Measurements from ENCODE around the gene FHIT.
"Not testable (repeated sequence)": the region's sequence is repeated elsewhere in the genome, so short reads cannot be mapped to it uniquely, and the experiment has no call there.

The FHIT gene

DNA sequence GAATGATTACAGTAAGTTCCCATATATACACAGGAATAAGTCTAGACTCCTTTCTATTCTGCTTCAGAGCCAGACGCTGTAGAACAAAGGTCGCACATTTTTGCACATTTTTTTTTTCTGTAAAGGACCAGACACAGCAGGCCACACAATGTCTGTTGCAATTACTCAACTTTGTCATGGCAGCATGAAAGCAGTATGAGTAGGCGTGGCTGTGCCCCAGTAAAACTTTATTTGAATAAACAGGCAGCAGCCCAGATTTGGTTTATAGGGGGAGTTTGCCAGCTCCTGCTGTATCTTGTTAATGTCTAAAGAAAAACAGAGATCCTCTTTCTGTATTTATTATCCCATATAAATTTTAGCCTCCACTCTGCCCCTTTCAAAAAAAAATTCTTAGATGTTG lies 708.3 kb downstream of the FHIT start:
- DNase-seq: no peak

DNA sequence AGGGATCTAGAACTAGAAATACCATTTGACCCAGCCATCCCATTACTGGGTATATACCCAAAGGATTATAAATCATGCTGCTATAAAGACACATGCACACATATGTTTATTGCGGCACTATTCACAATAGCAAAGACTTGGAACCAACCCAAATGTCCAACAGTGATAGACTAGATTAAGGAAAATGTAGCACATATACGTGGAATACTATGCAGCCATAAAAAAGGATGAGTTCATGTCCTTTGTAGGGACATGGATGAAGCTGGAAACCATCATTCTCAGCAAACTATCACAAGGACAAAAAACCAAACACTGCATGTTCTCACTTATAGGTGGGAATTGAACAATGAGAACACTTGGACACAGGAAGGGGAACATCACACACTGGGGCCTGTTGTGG lies 711.9 kb downstream of the FHIT start:
- not testable (repeated sequence) for DNase-seq

DNA sequence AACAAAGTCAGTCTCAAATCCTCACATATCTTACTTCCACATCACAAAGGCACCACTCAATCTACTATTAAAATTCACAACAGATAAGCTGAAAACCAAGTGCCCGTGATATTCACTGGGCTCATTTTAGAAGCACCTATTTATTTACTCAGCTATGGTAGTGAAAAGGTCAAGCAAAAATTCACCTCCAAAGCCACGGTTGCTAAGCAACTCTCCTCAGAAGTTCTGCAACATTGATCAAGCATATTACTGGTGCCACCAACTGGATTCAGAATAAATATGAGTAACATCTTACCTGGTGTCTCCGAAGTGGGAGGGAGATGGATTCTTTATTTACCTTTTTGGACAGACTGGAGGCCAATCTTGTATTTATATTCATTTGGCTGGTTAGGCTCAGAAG lies 714.8 kb downstream of the FHIT start:
- DNase-seq: no peak

DNA sequence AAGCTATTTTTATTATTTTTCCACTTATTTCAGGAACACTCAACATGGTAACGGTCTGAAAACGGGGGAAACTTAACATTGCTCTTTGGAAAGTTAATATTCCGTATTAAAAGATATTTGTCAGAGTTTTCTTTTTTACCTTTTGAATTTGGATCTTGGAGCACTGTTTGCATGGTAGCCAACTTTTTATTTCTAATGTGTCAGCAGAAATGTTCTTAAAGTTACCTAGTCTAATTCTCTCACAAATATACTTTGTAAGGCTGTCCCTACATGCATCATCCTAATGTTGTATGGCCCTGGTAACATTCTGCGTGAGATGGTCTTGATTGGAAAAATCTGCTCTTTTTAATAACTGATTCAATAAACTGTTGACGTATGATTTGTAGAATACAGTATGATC lies 719.5 kb downstream of the FHIT start:
- DNase-seq: no peak

DNA sequence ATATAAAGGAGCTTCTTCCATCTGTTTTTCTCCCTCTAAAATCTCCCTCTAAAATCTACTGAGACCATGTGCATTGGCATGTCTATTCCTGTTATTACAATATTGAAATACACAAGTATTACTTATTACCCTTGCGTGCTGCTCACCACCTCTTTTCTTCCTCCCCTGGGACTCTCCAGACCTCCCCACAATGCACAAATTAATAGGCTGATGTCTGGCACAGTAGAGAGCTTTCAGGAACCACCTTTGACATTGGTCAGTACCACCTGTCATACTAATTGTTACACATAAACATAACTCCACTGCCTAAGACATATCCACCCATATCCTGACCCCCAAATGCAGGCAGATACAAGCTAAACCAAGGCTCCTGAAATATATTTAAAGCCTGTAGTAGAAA lies 722.6 kb downstream of the FHIT start:
- DNase-seq: no peak

DNA sequence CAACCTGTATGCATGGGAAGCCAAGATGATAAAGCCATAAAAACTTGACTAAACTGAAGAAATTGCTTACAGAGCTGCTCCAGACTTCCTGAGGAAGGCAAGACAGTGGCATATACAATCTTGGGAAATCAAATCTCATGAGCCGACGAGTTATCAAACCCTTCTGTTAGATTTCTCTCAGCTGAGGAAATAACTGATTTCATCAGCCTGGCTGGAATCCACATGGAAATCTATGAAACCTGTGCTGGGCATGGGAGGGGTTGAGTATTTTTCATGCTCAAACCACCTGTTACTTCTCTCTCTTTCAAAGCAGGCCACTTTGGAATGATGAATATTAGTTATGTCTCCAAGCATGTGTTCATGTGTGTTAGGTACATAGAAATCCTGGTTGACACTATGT lies 727.7 kb downstream of the FHIT start:
- no peak for DNase-seq

DNA sequence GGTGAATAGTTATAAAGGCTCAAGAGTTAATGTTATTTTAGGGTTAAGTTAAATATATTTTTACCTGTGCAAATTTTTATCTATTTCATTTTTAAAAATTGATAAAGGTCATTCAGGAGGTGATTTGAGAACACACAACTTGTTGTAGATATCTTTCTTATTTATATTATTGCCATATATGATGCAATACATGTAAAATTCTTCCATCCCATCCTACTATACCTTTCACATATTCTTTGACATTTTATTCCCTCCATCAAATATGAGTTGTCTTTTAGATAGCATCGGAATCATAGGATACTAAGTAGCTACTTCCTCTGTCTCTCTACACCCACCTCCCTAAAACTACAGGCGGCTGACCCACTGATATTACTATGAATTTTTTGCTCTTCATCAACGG lies 734.1 kb downstream of the FHIT start:
- no peak for DNase-seq

DNA sequence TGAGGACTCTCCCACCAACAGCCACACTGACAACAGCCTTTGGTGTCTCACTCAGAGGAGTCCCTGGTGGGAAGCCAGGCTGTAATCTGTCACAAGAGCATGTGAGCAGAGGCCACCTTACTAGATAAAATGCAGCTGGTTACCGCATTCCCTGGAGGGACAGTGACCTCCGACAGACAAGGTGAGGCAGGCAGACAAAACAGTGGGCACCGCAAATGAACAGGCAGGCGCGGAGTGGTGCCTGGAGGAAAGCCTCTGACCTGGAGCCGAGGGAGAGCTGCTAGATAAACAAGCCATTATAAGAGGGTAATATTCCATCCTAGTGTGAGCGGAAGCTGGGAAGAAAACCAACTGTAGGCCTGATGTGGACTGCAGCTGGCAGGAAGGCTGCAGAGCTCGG lies 736.4 kb downstream of the FHIT start:
- no peak for DNase-seq

DNA sequence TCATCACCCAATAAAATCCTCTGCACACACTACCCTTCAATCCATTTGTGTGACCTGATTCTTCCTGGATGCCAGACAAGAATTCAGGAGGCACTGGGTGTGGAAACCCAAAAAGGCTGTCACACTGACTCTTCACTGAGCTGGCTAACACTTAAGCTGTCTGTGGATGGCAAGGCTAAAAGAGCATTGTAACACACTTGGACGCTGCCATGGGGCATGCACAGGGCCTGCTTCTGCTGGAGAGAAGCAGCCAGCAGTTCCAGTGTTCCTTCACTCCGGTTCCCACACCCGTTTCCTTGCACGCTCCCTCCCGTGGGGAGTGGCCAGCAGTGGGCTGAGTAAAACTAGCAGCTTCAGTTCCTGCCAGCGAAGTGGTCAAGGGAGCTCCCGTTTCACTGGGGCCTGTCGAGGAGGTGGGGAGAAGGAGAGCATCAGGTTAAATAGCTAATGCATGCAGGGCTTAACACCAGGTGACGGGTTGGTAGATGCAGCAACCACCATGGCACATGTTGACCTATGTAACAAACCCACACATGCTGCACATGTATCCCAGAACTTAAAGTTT lies 737.1 kb downstream of the FHIT start:
- no peak for DNase-seq

DNA sequence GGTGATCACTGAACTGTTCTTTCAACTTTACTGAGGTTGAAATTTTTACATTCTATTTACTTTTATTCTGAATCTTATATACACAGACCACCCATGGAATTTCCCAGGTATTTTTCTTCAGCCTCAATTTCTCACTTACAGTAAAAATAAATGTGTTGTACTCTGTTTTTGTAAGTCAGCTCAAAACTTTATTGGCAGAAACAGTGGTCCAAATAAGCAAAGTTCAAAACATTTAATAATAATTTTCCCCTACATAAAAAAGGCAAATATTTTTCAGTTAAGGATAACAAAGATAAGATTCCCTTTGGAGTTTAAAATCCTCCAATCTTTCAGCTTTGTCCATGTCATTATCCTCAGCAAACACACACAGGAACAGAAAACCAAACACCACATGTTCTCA lies 738.0 kb downstream of the FHIT start:
- no peak for DNase-seq

DNA sequence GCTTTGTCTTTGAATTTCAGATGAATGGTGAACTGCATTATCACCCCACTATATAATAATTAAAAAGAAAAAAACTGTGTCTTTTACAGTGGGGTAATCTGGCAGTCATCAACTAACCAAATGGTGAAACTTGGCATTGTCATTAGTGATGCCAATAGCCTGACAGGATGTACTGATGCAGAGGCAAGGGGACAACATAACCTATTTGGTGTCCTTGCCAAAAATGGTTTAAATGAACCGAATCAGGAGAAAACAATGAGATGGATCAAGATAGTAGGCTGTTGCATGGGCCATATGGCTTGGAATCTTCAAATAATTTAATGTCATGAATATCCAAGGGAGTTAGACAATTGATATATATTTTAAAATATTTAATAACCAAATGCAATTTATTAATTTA lies 738.7 kb downstream of the FHIT start:
- DNase-seq: no peak

DNA sequence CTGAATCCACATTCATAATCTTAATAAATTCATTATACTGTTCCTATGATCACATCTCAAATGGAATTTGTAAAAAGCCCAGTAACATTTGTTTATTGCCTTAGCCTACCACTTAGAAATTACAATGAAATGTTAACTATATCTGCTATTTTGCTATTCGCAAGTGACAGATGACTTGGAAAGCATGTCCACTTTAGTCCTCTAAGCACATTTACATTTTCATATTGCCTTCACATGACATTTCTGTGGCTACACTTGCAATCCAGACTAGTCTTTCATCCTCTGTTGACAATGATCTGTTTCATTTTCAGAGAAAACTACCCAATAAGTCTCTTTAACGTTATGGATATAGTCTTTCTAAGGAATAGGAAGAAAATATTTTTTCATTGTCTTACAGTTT lies 741.8 kb downstream of the FHIT start:
- no peak for DNase-seq

DNA sequence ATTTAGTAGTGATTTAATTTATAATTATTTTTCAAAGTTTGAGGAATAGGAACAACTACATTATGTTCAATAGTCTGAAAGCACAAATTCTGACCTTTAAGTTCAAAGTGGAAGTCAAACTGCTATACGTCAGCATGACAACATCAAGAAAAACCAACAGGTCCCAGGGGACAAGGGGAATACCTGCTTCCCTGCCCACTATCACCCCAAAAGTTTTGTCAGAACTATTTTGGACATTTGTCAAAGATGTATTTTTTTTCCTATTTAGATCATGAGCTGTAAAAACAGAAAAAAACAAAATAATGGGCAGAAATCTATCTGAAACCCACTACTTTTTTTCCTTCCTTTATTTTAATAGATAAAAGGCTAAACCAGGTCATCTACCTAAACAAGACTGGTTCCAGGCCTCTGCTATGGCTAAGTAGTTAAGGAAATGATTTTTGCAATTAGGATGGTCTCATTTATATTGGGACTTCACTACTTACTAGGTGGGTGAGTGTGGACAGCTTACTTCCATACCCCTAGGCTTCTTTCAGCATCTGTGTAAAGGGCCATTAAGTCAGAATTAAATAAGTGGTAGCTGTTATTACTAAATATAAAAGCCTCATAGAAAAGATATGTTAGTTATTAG lies 746.3 kb downstream of the FHIT start:
- no peak for DNase-seq

DNA sequence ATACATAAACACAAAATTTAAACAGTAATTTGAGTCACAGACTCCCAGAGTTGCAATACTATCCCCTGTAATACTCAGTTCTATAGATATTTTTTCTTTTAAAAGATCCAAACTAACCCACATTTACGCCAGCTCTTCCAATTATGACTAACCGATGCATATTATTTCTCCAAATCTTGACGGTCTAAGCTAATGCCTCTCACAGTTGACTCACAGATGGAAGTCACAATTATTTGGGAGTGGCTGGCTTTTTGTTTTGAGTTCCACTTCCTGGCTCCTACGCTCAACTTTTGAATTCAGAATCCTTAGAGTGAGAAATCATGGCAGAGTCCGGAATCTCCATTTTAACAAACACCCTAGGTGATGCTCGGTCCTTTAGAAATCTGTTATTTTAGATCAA lies 749.9 kb downstream of the FHIT start:
- no peak for DNase-seq

DNA sequence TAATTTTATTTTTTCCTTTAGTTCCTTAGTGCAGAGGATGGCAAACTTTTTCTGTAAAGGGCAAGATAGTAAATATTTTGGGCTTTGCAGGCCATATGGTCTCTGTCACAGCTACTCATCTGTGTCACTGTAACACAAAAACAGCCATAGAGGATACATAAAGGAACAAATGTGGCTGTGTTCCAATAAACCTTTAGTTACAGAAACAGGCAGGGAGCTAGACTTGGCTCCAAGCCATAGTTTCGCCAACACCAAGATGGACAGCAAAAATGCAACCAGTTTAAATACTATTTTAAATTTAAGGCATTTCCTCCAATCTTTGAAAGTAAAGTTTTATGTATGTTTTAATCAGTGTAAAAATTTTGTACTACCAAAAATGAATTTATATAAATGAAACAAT lies 753.4 kb downstream of the FHIT start:
- no peak for DNase-seq

DNA sequence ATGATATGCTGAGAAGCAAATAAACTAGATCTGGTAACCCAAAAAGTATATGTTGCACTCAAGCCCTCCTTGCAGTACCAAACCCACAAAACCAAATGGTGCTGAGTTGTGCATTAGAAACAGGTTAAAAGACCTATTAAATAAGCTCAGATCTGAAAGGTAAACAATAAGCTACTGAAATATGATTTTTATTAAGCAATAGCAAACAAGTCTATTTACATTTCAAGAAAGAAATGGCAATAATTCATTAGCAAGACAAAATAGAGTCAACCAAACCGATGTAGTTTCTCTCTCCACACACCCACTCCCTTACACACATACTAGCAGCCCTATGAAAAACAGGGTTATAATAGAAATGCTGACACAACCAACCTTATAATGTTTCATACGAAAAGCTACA lies 760.3 kb downstream of the FHIT start:
- no peak for DNase-seq

DNA sequence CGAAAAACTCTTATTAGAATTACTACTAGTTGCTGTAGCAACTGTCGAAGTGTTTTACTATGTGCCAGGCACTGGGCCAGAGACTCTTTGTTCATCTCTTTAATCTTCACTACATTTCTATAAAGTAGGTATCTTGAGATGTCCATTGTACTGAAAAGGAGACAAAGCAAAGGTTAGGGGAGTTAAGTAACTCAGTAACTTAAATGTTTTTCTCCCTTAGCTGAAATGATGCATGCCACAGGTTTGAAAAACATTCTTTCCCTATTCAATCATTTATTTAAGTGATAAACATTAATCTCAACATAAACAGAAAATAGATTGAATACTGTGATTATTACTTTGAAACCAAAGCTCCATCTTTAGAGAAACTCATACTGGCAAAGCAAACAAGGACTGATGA lies 776.2 kb downstream of the FHIT start:
- no peak for DNase-seq

DNA sequence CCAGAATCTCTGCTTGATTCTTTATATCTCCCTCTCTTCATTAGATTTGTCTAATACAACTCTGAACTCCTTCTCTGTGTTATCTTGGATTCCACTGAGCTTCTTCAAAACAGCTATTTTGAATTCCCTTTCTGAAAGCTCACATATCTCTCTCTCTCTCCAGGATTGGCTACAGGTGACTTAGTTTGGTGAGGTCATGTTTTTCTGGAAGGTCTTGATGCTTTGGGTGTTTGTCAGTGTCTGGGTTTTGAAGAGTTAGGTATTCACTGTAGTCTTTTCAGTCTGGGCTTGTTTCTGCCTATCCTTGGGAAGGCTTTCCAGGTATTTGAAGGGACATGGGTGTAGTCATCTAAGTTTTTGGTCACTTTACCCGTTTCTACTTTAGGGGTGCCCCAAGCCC lies 781.8 kb downstream of the FHIT start:
- no peak for DNase-seq

DNA sequence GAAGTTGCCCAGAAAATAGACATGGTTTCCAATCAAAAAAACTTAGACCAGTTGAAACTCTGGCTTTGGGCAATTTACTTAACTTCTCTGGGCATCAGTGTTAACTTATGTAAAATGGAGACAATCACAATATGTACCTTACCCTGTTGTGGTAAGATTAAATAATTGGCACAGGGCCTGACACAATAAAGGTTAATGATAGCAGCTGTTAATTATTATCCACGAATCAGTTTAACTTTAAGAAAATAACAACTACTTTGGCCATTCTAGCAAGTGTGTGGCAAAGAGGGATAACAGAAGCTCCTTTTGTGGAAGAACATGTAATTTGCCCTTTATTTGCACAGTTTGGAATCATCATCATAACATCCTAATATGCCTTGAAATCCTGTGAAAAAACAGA lies 787.6 kb downstream of the FHIT start:
- no peak for DNase-seq

DNA sequence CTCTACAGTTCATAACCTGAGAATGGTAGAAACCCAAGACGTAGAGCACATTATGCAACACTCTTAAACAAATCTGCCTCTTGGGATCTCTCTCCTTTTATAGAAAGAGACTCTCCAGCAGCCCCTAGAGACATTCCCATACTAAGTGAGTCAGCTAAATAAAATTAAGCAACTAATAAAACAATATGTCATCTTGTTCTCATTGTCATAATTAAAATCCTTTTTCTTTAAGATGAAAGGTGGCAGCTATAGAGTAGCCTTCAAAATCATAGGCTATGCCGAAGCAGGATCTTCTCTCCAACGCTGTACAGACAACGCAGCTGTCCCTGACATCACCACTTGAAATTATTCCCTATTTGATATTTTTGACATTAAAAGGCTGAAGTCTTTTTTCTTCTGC lies 790.0 kb downstream of the FHIT start:
- DNase-seq: no peak

DNA sequence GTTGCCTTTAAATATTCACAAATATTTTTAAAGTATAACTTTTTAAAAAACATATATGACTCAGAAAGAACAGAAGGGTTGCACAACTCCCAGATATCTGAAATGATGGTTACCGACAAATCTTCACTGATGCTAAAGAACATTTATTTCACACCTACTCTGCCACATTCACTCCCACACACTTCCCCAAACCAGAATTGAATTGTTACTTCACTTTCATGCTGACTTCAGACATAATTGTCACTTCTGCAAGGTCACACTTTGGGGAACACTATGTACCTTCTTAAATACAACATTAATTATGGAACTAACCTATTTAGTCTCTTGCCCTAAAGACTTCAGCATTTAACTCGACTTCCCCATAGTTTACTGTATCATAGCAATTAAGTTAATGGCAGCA lies 795.1 kb downstream of the FHIT start:
- no peak for DNase-seq

DNA sequence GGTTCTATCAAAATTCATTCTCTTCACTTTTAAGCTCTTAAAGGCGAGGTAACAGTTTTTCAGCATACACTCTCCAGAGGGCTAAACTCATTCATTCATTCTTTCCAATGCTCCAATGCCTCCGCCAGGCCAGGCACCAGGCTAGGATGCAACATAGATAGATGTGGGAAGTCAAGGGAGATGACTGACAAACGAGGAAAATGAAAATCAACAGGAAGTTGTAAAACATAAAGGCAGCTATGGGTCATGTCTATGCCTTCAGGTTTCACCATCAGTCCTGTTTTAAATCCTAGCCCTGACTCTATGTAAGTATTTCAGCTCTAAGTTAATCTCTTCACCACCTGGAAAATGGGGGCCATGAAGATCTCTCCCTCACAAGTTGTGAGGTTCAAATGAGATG lies 797.9 kb downstream of the FHIT start:
- no peak for DNase-seq

DNA sequence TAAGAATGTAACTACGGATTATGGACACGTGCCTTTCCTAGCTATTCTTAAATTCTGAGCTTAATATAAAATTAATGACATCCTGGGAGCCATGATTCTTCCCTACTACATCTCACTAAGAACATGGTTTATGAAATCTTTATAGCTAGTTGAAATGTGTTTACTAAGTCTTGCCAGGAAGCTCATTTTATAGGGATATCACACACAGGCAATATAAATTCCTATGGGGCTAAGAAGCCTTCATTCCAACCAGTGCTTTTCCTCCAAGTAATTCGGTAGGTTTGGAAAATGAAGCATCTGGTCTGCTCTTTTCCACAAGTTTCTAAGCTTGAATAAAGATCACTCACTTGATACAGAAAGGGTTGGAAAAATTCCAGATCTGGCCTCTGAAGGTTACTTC lies 802.6 kb downstream of the FHIT start:
- DNase-seq: no peak

DNA sequence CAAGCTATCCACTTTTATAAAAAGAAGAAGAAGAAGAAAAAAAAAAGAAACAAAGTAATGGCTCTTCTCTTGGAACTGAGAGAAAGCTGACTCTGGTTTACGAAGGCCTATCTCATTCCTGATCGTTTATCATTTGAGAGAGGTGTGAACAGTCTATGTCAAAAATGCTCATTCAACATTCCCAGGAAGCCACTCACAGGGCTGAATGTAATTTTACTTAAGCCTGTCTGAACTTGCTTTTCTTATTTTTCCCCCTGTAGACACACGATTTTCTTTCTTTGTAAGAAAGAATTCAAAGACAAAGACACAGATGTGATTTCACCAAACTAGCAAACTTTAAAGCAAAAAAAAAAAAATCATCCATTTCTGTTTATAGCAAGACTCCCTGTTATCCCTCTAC lies 805.8 kb downstream of the FHIT start:
- DNase-seq: no peak

DNA sequence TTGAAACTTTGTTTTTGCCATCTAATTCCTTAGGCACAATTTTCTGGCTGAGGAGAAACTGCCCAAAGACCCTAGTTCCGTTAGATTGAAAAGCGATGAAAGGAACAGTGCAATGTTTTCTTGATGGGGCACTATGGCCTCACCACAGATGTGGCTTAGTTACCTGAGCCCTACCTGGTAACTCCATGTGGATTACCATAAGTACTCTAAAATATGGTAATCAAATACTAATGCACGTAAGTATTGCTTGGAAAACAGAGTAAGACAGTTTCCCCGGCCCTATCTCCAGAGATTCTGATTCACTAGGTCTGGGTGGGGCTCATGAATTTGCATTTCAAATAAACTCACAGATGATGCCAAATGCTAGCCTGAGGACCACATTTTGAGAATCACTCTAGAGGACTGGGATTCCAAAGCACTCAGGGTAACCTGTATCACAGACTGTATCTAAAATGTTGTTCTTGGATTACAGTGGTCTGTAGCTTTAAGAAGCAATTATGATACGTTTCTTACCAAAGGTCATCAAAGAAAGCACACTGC lies 806.3 kb downstream of the FHIT start:
- no peak for DNase-seq
